Chondrocyte (in vitro differentiated cells): Measurements from ENCODE around the gene SEMA3B. TPM values are rescaled to one million over a fixed set of nuclear protein-coding genes. Genes with fewer than 3 reads are reported as not detected.
A peak's percentile ranks its signal among the peaks of the same experiment; 100 is the strongest.

ENCODE experiments used
- DNase-seq: peaks from one replicate; pipeline ENCODE4 v3.0.0; 2021; ENCODE audit warnings: mixed read lengths, low spot score
- H3K27ac Mint-ChIP-seq: one replicate; pipeline ENCODE4 v1.8.0; 2021; ENCODE audit warnings: mild to moderate bottlenecking, moderate library complexity, mixed read lengths; ENCODE audit not compliant: unreplicated experiment
- H3K27me3 Mint-ChIP-seq: 2 replicates; pipeline ENCODE4 v1.8.0; 2021; ENCODE audit warnings: low read depth, mixed read lengths
- H3K36me3 Mint-ChIP-seq: 2 replicates; pipeline ENCODE4 v1.8.0; 2021; ENCODE audit warnings: low read depth, mixed read lengths
- H3K4me1 Mint-ChIP-seq: 2 replicates; pipeline ENCODE4 v1.8.0; 2021; ENCODE audit warnings: low read depth, mild to moderate bottlenecking, mixed read lengths
- H3K4me3 Mint-ChIP-seq: one replicate; pipeline ENCODE4 v1.8.0; 2021; ENCODE audit warnings: mild to moderate bottlenecking, moderate library complexity, mixed read lengths; ENCODE audit not compliant: unreplicated experiment
- H3K9me3 Mint-ChIP-seq: 2 replicates; pipeline ENCODE4 v1.8.0; 2021; ENCODE audit warnings: low read depth, mixed read lengths
- CTCF ChIP-seq: fragments of 200-600 bp; sonication (generic); IDR thresholded peaks from 2 replicates; pipeline ENCODE4 v1.5.0; 2021; ENCODE audit warnings: antibody characterized with exemption, mild to moderate bottlenecking, moderate library complexity
- total RNA-seq: library from RNA; stranded (reverse); gene quantifications from 3 replicates; pipeline ENCODE4 v1.2.1, GENCODE V29; 2021

Gene SEMA3B
- total RNA-seq, 1 donor from 2014 or later = 16.4 TPM

- peak overlapping the region; percentile 61 for H3K4me3 Mint-ChIP-seq
- peaks cover 83% of the 10 kb centered on the region for H3K4me1 Mint-ChIP-seq
- peaks cover 8% of the 10 kb centered on the region for H3K36me3 Mint-ChIP-seq
- no peaks in the 10 kb centered on the region for H3K27me3 Mint-ChIP-seq
- H3K27ac Mint-ChIP-seq = peak overlapping the region; percentile 98
- peak; percentile 96 for DNase-seq
- no peaks in the 10 kb centered on the region for H3K9me3 Mint-ChIP-seq
- peak; percentile 61 for TF ChIP-seq CTCF
Measured at GRCh38 chr3:50246517-50246954, 22.4 kb upstream of the SEMA3B start.

GRCh38 chr3:50248387-50248786 is 20.6 kb upstream of the SEMA3B start:
- TF ChIP-seq CTCF = no peak
- Mint-ChIP-seq H3K9me3 (no peaks in the 10 kb centered on the region), H3K4me3 (peak overlapping the region; percentile 49), H3K27me3 (no peaks in the 10 kb centered on the region), H3K4me1 (peaks cover 73% of the 10 kb centered on the region), H3K36me3 (peaks cover 8% of the 10 kb centered on the region), H3K27ac (peak overlapping the region; percentile 98)
- DNase-seq = peak; percentile 87

GRCh38 chr3:50249457-50249856 is 19.5 kb upstream of the SEMA3B start:
- no peaks in the 10 kb centered on the region for H3K9me3 Mint-ChIP-seq
- peaks cover 9% of the 10 kb centered on the region for H3K36me3 Mint-ChIP-seq
- H3K27me3 Mint-ChIP-seq = no peaks in the 10 kb centered on the region
- H3K4me1 Mint-ChIP-seq = peaks cover 65% of the 10 kb centered on the region
- no peak for TF ChIP-seq CTCF
- H3K27ac Mint-ChIP-seq = peak overlapping the region; percentile 68
- no peak overlapping the region for H3K4me3 Mint-ChIP-seq
- no peak for DNase-seq

GRCh38 chr3:50250514-50250913 is 18.4 kb upstream of the SEMA3B start:
- Mint-ChIP-seq H3K27me3 (no peaks in the 10 kb centered on the region), H3K9me3 (no peaks in the 10 kb centered on the region), H3K4me3 (no peak overlapping the region), H3K36me3 (peaks cover 9% of the 10 kb centered on the region), H3K4me1 (peaks cover 54% of the 10 kb centered on the region), H3K27ac (peak overlapping the region; percentile 68)
- DNase-seq = no peak
- no peak for TF ChIP-seq CTCF

- DNase-seq = no peak
- Mint-ChIP-seq H3K27ac (peak overlapping the region; percentile 61), H3K27me3 (no peaks in the 10 kb centered on the region), H3K9me3 (no peaks in the 10 kb centered on the region), H3K36me3 (peaks cover 9% of the 10 kb centered on the region), H3K4me1 (peaks cover 47% of the 10 kb centered on the region), H3K4me3 (no peak overlapping the region)
- TF ChIP-seq CTCF = no peak
Measured at GRCh38 chr3:50251220-50251619, 17.7 kb upstream of the SEMA3B start.
